SU-DHL-6 (cell line): ENCODE results near the gene KAT2B.

ENCODE experiments used
- H2AFZ ChIP-seq: fragments of 200-600 bp; sonication (generic); 2 replicates; pipeline ENCODE4 v1.6.1; 2014; ENCODE audit warnings: low read depth, mild to moderate bottlenecking, moderate library complexity, mixed read lengths, antibody characterized with exemption, low read length; ENCODE audit not compliant: severe bottlenecking
- H3F3A ChIP-seq: fragments of 200-600 bp; shearing (Covaris generic); 2 replicates; pipeline ENCODE4 v1.6.0; 2016; ENCODE audit warnings: antibody characterized with exemption, mild to moderate bottlenecking; ENCODE audit not compliant: insufficient read depth
- H3K27ac ChIP-seq: fragments of 200-600 bp; sonication (generic); 2 replicates; pipeline ENCODE4 v1.5.1; 2016; ENCODE audit warnings: low read depth, mild to moderate bottlenecking, low read length, moderate library complexity, mixed read lengths
- H3K27me3 ChIP-seq: fragments of 200-600 bp; sonication (generic), shearing (Covaris generic); 2 replicates; pipeline ENCODE4 v1.6.0; 2014; ENCODE audit warnings: mild to moderate bottlenecking, low read length
- H3K36me3 ChIP-seq: fragments of 200-600 bp; sonication (generic); 2 replicates; pipeline ENCODE4 v1.6.1; 2014; ENCODE audit warnings: mild to moderate bottlenecking, low read length, mixed read lengths
- H3K4me2 ChIP-seq: fragments of 300-600, 200-600 bp; shearing (Covaris generic), sonication (generic); 2 replicates; pipeline ENCODE4 v1.6.0; 2014; ENCODE audit warnings: low read length, low read depth, mild to moderate bottlenecking; ENCODE audit not compliant: poor library complexity, severe bottlenecking
- H3K4me3 ChIP-seq: fragments of 200-600 bp; sonication (generic); 2 replicates; pipeline ENCODE4 v1.5.1; 2014; ENCODE audit warnings: antibody characterized with exemption, low read length, mild to moderate bottlenecking, mixed read lengths; ENCODE audit not compliant: insufficient read depth, poor library complexity, severe bottlenecking
- H3K79me2 ChIP-seq: fragments of 200-600 bp; sonication (generic); 2 replicates; pipeline ENCODE4 v1.6.1; 2014; ENCODE audit warnings: mild to moderate bottlenecking, low read length, moderate library complexity; ENCODE audit not compliant: insufficient read depth
- H3K9ac ChIP-seq: fragments of 200-600 bp; sonication (generic); 2 replicates; pipeline ENCODE4 v1.7.0; 2014; ENCODE audit warnings: mild to moderate bottlenecking, low read length
- H3K9me2 ChIP-seq: fragments of 200-600 bp; sonication (generic); replicated peaks from 2 replicates; pipeline ENCODE4 v1.6.1; 2014; ENCODE audit warnings: low read length; ENCODE audit not compliant: insufficient read depth
- H3K9me3 ChIP-seq: fragments of 200-600 bp; sonication (generic); 2 replicates; pipeline ENCODE4 v1.6.1; 2014; ENCODE audit warnings: low read length, mixed read lengths; ENCODE audit not compliant: insufficient read depth
- H4K20me1 ChIP-seq: fragments of 200-600 bp; sonication (generic); 2 replicates; pipeline ENCODE4 v1.6.1; 2014; ENCODE audit warnings: low read depth, mild to moderate bottlenecking, antibody characterized with exemption, low read length, moderate library complexity, mixed read lengths
- EZH2phosphoT487 ChIP-seq: fragments of 200-600 bp; sonication (generic), shearing (Covaris generic); conservative IDR thresholded peaks from 2 replicates; pipeline ENCODE4 v1.6.1; 2018; ENCODE audit warnings: mild to moderate bottlenecking, antibody characterized with exemption, low read length, moderate library complexity, mixed read lengths
- TF ChIP-seq, protein P1 (sequence below): fragments of 200-600 bp; sonication (generic); IDR thresholded peaks from one replicate; pipeline ENCODE4 v1.5.1; 2017; ENCODE audit warnings: antibody characterized with exemption, mild to moderate bottlenecking, low read length, moderate library complexity; ENCODE audit not compliant: insufficient read depth, poor library complexity, severe bottlenecking

The KAT2B gene

DNA sequence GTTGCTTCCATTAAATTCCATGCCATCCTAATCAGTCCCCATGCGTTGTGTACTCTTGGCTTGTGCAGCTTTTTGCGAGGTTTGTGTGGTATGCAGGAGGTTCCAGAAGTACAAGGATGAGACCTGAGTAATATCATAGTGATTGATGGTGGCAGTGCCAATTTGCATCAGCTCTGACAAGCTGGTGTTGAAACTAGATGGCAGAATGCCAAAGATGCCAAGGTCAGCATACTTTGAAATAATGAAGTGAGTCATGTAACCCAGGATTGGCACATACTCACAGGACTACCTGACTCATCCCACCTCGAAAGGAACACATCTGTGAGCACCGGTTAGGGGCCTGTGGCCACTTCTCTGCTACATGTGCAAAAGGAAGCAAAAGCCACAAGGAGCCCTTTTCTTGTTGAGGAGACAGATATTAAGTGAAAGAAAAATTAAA lies 14.3 kb downstream of the KAT2B start:
- H3F3A ChIP-seq, result peaks cover 15% of the 10 kb centered on the region
- no peaks in the 10 kb centered on the region for H4K20me1 ChIP-seq
- no peak overlapping the region for H2AFZ ChIP-seq
- no peak for TF ChIP-seq EZH2phosphoT487
- TF ChIP-seq, protein P1, sequence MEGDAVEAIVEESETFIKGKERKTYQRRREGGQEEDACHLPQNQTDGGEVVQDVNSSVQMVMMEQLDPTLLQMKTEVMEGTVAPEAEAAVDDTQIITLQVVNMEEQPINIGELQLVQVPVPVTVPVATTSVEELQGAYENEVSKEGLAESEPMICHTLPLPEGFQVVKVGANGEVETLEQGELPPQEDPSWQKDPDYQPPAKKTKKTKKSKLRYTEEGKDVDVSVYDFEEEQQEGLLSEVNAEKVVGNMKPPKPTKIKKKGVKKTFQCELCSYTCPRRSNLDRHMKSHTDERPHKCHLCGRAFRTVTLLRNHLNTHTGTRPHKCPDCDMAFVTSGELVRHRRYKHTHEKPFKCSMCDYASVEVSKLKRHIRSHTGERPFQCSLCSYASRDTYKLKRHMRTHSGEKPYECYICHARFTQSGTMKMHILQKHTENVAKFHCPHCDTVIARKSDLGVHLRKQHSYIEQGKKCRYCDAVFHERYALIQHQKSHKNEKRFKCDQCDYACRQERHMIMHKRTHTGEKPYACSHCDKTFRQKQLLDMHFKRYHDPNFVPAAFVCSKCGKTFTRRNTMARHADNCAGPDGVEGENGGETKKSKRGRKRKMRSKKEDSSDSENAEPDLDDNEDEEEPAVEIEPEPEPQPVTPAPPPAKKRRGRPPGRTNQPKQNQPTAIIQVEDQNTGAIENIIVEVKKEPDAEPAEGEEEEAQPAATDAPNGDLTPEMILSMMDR, result no peak
- no peaks in the 10 kb centered on the region for H3K9me2 ChIP-seq
- H3K9ac ChIP-seq, result 0 out of 2 replicates have a peak overlapping the region, but pooled peaks have one; percentile 1
- peaks cover 86% of the 10 kb centered on the region for H3K79me2 ChIP-seq
- no peaks in the 10 kb centered on the region for H3K27me3 ChIP-seq
- H3K4me2 ChIP-seq, result peak overlapping the region; percentile 30
- no peaks in the 10 kb centered on the region for H3K9me3 ChIP-seq
- H3K27ac ChIP-seq, result peak overlapping the region; percentile 78
- H3K36me3 ChIP-seq, result no peaks in the 10 kb centered on the region
- no peak overlapping the region for H3K4me3 ChIP-seq

DNA sequence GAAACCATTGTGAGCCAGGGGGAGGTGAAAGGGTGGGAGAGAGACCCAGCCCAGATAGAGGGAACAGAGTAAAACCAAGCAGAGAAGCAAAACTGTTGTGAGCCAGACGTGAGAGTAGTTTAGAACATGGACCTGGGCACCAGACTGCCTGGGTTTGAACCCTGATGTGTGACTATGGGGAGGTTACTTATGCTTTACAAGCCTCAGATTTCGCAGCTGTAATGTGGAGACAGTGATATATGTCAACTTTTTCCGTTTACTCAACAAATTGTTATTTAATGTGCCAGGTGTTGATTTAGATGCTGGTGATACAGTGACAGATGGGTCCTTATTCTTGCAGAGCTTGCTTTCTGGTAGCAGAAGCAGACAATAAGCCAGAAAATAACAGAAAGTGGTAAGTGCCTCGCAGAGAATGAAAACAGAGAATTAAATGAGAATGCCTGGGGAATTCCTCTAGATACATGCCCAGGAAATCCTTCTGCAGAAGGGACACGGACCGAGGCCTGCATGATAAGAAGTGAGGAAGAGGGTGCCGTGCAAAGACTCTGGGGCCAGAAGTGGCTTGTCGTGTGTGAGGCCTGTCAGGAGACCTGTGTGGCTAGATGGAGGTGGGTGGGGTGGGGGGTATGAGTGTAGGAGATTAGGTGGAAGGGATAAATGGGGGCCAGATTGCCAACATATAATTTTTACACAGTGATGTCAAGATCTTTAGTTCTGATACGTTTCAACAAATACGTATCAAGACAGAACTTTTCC lies 15.0 kb downstream of the KAT2B start:
- Histone ChIP-seq H2AFZ (no peak overlapping the region), H3K27me3 (no peaks in the 10 kb centered on the region), H3K4me2 (peak overlapping the region; percentile 30), H3F3A (peaks cover 9% of the 10 kb centered on the region; the same call in 1 of the 2 replicates), H3K9me2 (no peaks in the 10 kb centered on the region), H3K27ac (peak overlapping the region; percentile 78), H3K9ac (0 out of 2 replicates have a peak overlapping the region, but pooled peaks have one; percentile 1), H3K4me3 (no peak overlapping the region), H3K36me3 (no peaks in the 10 kb centered on the region), H3K79me2 (peaks cover 85% of the 10 kb centered on the region), H3K9me3 (no peaks in the 10 kb centered on the region), H4K20me1 (no peaks in the 10 kb centered on the region)
- TF ChIP-seq, protein P1, result no peak
- TF ChIP-seq EZH2phosphoT487, result no peak

DNA sequence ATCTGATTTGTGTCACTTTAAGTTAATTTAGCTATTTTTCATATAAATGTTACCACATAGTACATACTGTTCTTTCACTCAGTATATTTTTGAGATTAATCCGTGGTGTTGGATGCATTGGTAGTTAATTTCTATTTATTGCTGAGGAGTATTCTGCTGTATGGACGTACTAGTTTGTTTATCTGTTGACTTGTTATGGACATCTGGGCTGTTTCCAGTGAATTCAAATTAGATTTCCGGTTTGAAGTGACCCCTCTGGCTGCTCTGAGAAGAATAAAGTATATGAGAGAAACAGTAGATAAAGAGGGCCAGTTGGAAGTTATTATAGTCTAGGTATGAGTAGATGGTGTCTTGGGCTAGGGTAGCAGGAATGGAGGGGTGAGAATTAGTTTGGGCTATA lies 15.6 kb downstream of the KAT2B start:
- no peak overlapping the region for H3K27ac ChIP-seq

More for the DNA sequence above, 15.6 kb downstream of the KAT2B start:
- H3K9me2 ChIP-seq, result no peaks in the 10 kb centered on the region
- H2AFZ ChIP-seq, result no peak overlapping the region
- H3K27me3 ChIP-seq, result no peaks in the 10 kb centered on the region
- H3K36me3 ChIP-seq, result no peaks in the 10 kb centered on the region
- H3F3A ChIP-seq, result peaks cover 7% of the 10 kb centered on the region; the same call in 1 of the 2 replicates
- peaks cover 83% of the 10 kb centered on the region for H3K79me2 ChIP-seq
- no peak overlapping the region for H3K9ac ChIP-seq
- TF ChIP-seq, protein P1, result no peak
- TF ChIP-seq EZH2phosphoT487, result no peak
- no peaks in the 10 kb centered on the region for H3K9me3 ChIP-seq
- H4K20me1 ChIP-seq, result no peaks in the 10 kb centered on the region
- H3K4me2 ChIP-seq, result no peak overlapping the region
- no peak overlapping the region for H3K4me3 ChIP-seq
